AG20443 (cell line): Measurements from ENCODE around the gene GOLIM4.
"Not testable (repeated sequence)": the region's sequence is repeated elsewhere in the genome, so short reads cannot be mapped to it uniquely, and the experiment has no call there.

Experiments
- DNase-seq: peaks from one replicate; pipeline ENCODE4 v3.0.0; 2012; ENCODE audit warnings: low spot score, mixed read lengths

The GOLIM4 gene

DNA sequence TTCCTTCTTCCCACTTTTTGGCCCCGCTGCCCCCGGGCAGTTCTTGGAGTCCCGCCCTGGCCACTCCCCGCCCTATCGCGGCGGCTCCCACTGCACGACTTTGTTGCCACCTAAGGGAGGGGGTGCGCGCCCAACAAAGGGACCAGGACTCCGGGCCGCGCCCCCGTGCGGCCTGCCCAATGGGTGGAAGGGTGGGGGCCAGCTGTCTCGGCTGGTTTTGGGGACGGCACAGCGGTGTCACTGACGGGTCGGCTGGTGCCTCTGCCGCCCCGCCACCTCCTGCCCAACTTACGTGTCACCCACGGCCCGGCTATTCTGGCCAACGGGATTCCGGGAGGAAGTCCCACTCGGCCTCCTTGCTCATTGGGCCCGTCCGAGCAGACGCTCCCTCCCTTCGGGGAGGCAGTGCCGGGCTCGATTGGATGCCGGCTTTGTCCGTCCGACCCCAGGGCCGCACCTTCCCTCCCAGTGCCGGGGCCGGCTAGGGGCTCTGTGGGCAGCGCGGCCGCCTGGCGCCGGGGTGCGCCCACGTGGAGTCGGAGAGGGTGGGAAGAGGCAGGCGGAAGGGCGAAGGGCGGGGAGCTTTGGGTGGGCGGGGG lies at the start of gene GOLIM4:
Gene GOLIM4, minus strand, starts transcription at position 314 of the 599 bp plus-strand sequence. CDS start 639 bp downstream, outside the sequence.
- peak; percentile 97 for DNase-seq

DNA sequence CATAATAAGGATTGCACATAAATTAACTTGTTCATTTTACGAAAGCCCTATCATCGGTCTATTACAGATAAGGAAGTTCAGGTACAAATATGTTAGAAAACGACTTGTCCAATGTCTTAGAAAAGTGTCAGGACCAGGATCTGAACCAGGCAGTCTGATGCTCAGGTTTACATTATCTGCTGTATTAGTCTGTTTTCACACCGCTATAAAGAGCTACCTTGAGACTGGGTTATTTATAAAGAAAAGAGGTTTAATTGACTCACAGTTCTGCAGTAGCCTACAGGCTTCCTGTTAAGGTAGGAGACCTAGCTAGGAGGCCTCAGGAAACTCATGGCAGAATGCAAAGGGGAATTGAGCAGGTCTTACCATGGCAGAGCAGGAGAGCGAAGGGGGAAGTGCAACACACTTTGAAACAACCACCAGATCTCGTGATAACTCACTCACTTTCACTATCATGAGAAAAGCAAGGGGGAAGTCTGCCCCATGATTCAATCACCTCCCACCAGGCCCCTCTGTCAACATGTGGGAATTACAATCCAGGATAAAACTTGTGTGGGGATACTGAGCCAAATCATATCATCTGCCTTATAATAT lies 45.8 kb upstream of the GOLIM4 start:
- DNase-seq = no peak

- no peak for DNase-seq
Measured at GRCh38 chr3:168139947-168140346, 44.2 kb upstream of the GOLIM4 start.

- no peak for DNase-seq
Measured at GRCh38 chr3:168138421-168138820, 42.7 kb upstream of the GOLIM4 start.

GRCh38 chr3:168134931-168135330 lies 39.2 kb upstream of the GOLIM4 start:
- no peak for DNase-seq

GRCh38 chr3:168130250-168130649 lies 34.5 kb upstream of the GOLIM4 start:
- DNase-seq = not testable (repeated sequence)

DNA sequence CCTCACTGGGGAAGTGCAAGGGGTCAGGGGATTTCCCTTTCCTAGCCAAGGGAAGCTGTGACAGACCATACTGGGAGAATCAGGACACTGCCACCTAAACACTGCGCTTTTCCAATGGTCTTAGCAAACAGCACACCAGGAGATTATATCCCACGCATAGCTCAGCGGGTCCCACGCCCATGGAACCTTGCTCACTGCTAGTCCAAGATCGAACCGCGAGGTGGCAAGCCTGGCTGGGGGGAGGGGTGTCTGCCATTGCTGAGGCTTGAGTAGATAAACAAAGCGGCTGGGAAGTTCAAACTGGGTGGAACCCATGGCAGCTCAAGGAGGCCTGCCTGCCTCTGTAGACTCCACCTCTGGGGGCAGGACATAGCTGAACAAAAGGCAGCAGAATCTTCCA lies 32.7 kb upstream of the GOLIM4 start:
- DNase-seq = not testable (repeated sequence)

- no peak for DNase-seq
Measured at GRCh38 chr3:168127466-168127865, 31.7 kb upstream of the GOLIM4 start.

DNA sequence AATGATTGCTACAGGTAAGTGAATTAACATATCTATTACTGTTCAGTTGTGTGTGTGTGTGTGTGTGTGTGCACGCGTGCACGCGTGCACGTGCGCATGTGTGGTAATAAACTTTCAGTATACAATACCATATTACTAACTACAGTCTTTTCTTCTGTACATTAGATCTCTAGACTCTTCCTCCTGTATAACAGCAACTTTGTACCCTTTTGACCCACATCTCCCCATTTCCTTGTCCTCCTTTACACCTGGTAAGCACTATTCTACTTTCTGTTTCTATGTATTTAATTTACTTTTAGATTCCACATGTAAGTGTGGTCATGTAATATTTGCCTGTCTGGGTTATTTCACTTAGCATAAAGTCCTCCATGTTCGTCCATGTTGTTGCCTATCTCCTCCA lies 29.1 kb upstream of the GOLIM4 start:
- DNase-seq = no peak

- DNase-seq = no peak
Measured at GRCh38 chr3:168124291-168124690, 28.6 kb upstream of the GOLIM4 start.

GRCh38 chr3:168123201-168124176 lies 27.8 kb upstream of the GOLIM4 start:
- no peak for DNase-seq

DNA sequence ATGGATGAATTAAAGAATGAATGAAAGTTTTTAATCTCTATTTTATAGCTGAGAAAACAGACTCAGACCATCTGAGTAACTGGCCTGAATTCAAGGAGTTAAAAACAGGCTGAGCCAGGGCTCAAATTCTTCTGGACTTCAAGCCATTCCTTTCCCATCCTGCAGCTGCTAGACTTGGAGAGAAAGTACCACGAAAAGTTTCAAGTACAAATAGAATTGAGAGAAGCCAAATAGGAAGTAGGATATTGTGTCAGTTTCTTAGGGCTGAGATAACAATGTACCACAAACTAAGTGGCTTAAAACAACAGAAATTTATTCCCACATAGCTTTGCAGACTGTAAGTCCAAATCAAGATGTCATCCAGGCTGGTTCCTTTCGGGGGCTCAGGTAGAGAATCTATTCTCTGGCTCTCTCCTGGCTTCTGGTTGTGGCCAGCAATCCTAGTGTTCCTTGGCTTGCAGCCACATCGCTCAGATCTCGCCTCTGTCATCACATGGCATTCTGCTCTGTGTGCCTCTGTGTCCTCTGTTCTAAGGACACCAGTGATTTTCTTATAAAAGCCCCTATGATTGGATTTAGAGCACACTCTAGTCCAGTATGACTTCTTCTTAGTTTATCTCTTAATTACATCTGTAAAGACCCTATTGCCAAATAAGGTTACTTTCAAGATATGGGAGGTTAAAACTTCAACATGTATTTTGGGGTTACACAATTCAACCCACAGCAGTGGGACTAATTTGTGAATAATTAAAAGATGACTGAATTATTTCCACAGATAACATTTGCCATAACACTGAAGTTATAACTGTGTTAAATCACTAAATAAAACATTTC lies 25.7 kb upstream of the GOLIM4 start:
- DNase-seq = peak; percentile 31

GRCh38 chr3:168117853-168118313 lies 22.2 kb upstream of the GOLIM4 start:
- peak; percentile 49 for DNase-seq

DNA sequence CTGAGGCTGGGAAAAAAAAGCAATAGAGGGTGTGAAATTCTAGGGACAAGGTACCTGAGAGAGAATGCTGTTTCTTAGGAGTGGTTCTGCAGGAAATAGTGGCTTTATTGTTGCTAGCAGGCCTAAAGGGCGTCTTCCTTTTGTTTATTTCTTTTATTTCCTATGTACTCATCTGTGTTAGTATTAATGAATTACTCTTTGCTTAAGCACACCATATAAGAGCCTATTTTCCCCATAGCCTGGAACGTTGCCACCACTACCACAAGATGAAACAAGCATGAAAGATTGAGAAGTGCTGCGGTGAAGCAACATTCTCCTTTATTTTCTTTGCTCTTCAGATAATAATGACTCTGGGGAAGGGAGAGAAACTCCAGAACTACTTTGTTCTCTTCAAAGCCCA lies 21.3 kb upstream of the GOLIM4 start:
- no peak for DNase-seq

DNA sequence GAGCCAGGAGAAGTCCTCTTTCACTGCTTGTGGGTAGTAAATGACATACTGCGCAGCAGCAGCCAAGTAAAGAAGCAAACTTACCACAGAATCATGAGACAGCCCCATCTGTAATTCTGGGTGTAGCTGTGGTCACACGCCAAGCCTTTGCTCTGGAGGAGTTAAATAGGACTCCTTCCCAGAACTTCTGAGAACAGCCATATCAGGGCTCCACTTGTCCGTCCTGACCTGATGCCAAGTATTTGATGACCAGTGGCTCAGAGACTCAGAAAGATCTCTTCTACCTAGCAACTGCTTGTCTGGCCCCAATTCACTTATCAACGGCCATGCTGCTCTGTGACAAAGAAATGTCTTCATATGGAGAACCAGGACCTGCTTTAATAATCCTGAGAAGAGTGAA lies 20.6 kb upstream of the GOLIM4 start:
- peak; percentile 80 for DNase-seq

- no peak for DNase-seq
Measured at GRCh38 chr3:168113848-168114247, 18.1 kb upstream of the GOLIM4 start.

DNA sequence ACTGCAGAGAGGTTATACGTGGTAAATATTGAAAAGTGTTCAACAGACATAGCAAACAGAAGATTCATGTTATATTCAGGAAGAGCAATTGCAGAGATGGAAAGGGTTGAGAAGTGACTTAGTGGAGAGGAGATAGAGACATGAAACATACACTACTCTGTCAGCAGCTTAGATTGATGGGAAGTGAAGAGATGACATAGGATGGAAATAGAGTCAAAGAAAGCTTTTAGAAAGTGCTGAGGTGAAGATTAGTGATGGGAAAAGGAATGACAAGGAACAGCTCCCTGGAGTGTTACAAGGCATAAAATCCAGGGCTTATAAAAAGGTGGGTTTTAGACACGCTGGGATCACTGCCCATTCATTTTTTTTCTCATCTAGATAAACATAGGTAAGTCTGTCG lies 17.2 kb upstream of the GOLIM4 start:
- no peak for DNase-seq

DNA sequence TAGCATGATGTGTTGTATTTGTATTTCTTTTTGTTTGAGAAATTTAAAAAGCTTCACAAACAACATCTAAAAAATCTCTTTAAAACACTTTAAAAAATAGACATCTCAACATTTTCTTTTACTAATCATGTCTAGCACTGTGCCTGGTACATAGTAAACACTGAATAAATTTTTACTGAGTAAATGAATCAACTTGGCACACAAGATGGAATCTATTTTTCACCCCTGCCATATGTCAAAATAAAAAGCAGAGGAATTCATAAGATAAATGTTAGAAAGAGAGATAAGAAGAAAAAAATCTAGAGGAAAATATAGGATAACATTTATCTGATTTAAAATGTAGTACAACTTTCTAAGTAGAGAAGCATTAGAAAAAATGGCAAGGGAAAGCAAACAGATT lies 8.6 kb upstream of the GOLIM4 start:
- no peak for DNase-seq

DNA sequence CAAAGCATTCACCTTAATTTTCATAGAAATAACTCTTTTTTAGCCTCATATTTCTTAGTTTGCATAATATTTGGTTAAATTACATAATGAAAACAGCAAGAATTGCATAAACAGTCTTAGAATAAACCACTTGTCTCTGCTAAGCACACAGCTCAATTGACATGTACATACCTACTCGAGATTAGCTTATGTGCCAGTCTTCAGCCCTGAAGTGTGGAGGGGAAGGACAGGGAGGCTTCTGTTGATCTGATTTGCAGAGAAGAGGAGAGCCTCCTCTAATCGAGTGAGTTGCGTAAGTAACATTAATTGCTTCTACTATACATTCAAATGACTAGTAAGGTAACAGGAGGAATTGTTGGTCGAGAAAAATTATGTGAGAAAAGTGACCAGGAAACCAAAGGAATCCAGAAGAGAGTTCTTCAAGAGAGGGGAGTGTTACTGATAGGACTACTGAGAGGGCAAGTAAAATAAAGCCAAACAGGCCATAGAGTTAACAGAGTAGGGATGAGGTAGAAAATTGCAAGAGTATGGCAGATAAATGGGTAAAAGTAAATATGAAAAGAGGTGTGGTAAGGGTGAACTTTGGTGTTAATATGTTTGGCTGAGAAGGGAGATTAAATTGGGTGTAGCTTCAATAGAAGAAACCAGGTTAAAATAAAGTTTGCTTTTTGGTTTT lies 7.1 kb upstream of the GOLIM4 start:
- no peak for DNase-seq

GRCh38 chr3:168100777-168101492 lies 5.2 kb upstream of the GOLIM4 start:
- peak; percentile 14 for DNase-seq

- no peak for DNase-seq
Measured at GRCh38 chr3:168097381-168097780, 1.7 kb upstream of the GOLIM4 start.
